ENCODE results near the gene PKNOX2. TPM values are rescaled to one million over a fixed set of nuclear protein-coding genes. Genes with fewer than 3 reads are reported as not detected.
A peak's percentile ranks its signal among the peaks of the same experiment; 100 is the strongest.
"Not testable (repeated sequence)": the region's sequence is repeated elsewhere in the genome, so short reads cannot be mapped to it uniquely, and the experiment has no call there.

Gene PKNOX2
- polyA plus RNA-seq, 3 donors: 11.6 to 14.9 (median 12.0) TPM

GRCh38 chr11:125201525-125202141, 37.1 kb downstream of the PKNOX2 start:
- peak in 1 of 3 donors; percentile 56 for DNase-seq (ENCODE audit: low read depth in 3 of 3, low spot score in 2 of 3)

- DNase-seq (ENCODE audit: low read depth in 3 of 3, low spot score in 2 of 3): no peak
Measured at GRCh38 chr11:125202362-125202880, 37.9 kb downstream of the PKNOX2 start.

- DNase-seq (ENCODE audit: low read depth in 3 of 3, low spot score in 2 of 3): no peak
Measured at GRCh38 chr11:125202977-125203376, 38.4 kb downstream of the PKNOX2 start.

DNA sequence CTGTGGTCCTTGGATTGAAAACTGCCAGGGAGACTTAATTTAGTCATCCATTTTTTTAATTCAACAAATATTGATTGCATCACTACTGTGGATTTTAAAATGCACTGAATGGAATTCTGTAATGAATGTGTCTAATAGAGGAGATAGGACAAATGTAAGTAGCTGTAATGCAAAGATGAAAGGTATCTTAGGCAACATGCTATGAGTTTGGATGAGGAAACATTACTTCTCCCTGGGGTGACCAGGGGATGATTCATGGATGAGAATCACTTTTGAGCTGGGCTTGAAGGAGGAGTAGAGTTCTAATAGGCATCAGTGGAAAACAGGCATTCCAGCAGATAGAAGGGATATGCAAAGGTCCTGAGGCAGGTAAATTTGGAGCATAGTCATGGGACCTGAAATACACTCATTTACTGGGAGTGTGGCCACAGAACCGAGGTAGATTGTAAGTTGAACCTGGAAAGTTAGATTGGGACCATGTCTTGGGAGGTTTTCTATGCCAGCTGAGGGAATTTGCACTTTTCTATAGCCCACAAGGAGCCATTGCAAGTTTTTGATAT, 43.4 kb downstream of the PKNOX2 start:
- no peak for DNase-seq (ENCODE audit: low read depth in 3 of 3, low spot score in 2 of 3)

- no peak for DNase-seq (ENCODE audit: low read depth in 3 of 3, low spot score in 2 of 3)
Measured at GRCh38 chr11:125210066-125210465, 45.5 kb downstream of the PKNOX2 start.

DNA sequence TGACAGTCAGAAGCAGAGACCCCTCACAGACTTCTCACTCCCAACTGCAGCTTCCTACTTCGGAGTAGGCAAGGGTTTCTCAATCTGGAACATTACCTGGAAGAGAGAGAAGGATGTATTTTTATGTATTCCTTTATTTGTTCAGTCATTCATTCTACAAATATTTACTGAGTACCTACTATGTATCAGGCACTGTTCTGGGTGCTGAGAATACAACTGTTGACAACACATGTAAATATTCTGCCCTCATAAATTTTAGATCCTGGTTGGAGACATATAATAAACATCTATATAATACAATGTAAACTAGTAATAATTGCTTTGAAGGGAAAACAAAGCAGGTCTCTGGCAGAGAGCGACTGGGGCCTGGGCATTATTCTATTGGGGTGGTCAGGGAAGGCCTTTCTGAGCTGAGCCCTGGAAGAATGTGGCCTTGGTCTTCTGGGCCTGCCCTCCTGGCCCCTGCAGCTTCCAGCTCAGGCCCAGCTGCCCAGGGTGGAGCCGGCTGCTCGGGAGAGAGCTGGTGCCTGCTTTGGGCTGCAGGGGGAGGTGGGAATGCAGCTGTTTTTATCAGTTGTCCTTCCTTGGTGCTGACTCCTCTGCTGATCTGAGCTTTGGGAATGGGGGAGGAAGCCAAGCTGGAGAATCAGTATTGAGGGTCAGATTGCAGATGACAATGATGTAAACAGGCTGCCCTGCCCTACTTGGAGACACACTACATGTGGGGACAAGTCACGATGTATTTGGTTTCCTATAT, 46.8 kb downstream of the PKNOX2 start:
- no peak for DNase-seq (ENCODE audit: low read depth in 3 of 3, low spot score in 2 of 3)

DNA sequence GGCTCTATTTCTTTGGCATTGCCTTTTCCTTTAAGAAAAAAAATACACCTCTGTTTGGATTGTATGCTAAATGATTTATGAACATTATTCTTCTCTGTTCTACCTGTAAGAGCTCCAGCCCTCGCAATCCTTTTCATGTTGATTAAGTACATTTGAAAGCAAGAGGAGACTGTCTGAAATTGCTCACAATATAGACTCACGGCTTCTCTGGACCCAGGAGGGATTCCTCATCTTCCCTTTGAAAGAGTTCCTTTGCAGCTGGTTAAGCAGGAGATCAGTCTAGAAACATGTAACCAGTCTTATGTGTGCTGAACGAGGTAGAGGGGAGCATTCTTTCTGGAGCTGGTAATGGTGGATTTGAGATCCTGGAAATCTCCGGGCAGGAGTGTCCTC, 47.4 kb downstream of the PKNOX2 start:
- no peak for DNase-seq (ENCODE audit: low read depth in 3 of 3, low spot score in 2 of 3)

DNA sequence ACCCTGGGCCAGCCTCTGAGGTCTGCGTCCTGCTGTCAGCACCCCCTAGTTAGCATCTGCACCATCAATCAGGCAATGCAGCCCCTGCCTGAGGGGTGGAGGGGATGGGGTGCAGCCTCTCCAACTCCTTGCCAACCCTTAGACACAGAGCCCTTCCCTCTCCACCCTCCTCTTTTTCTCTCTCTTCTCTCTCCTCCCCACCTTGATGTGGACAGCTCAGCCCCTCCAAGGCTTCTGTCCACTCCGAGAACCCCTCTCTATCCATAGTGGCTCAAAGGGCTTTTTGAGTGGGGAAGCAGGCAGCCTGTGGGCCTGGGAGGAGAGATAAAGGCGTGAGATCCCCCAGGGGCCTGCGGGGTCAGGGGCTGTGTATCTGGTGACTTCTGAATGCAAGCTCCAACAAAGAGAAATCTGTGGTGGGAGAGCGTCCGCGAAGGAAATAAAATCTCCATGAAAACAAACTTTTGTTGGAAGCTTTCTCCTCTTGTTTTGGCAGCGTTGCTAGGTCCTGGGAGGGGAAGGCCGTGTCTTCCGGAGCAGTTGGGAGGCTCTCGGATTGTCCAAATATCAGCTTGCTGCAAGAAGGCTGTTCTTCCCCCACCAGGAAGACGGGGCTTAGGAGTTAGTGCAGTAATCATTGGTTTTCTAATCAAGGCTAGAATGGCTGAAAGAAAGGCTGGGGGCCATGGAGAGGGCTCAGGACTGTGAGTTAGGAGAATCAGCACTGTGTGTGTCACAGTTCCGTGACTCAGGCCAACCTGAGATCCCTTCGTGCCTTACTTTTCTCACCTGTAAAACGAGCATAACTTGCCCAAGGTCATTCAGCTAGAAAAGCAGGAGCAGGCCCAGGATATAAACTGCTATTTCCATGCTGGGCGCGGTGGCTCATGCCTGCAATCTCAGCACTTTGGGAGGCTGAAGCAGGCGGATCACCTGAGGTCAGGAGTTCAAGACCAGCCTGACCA, 50.3 kb downstream of the PKNOX2 start:
- peak in 1 of 3 donors; percentile 53 for DNase-seq (ENCODE audit: low read depth in 3 of 3, low spot score in 2 of 3)

- DNase-seq (ENCODE audit: low read depth in 3 of 3, low spot score in 2 of 3): no peak
Measured at GRCh38 chr11:125215976-125216375, 51.4 kb downstream of the PKNOX2 start.

DNA sequence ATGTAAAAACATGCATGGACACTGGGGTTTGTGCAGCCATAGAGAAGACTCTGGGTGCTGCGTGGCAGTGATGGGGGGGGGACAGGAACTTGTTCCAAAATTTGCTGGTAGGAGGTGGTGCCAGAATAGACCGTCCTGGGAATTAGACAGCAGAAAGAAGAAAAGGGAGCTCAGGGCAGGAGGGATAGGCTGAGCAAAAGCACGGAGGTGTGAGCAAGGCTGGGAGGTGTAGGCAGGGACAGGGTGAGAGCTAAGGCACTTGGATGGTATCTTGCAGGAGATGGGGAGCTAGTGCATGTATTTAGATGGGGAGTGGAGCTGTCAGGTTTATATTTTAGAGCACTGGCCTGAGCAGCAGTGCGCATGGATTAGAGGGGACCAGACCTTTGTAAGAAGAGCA, 53.8 kb downstream of the PKNOX2 start:
- no peak for DNase-seq (ENCODE audit: low read depth in 3 of 3, low spot score in 2 of 3)

DNA sequence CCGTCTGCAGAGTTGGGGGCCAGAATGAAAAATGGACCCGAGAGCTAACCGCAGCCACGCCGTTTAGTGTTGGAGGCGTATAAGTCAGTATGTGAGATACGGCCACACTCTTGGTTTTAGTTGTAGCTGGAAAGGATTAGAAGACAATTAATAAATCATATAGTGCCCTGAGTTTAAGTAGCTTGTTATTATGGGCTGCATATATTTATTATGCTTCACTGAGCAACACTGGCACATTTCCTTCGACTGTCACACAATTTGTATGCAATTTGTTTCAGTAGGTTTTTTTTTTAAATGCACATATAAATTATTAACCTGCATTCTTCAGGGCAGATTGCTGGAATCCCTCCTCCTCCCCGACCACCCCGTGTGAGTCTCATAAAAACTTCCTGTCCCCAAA, 56.9 kb downstream of the PKNOX2 start:
- DNase-seq (ENCODE audit: low read depth in 3 of 3, low spot score in 2 of 3): no peak

- no peak for DNase-seq (ENCODE audit: low read depth in 3 of 3, low spot score in 2 of 3)
Measured at GRCh38 chr11:125222494-125222893, 57.9 kb downstream of the PKNOX2 start.

DNA sequence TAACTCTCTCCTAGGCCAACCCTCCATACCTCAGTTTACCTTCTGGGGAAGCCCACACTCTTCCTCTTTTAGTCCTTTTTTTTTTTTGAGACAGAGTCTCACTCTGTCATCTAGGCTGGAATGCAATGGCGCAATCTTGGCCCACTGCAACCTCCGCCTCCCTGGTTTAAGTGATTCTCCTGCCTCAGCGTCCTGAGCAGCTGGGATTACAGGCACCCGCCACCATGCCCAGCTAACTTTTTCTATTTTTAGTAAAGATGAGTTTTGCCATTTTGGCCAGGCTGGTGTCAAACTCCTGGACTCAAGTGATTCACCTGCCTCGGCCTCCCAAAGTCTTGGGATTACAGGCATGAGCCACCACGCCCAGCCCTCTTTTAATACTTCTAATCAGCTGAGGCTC, 58.6 kb downstream of the PKNOX2 start:
- not testable (repeated sequence) for DNase-seq (ENCODE audit: low read depth in 3 of 3, low spot score in 2 of 3)

DNA sequence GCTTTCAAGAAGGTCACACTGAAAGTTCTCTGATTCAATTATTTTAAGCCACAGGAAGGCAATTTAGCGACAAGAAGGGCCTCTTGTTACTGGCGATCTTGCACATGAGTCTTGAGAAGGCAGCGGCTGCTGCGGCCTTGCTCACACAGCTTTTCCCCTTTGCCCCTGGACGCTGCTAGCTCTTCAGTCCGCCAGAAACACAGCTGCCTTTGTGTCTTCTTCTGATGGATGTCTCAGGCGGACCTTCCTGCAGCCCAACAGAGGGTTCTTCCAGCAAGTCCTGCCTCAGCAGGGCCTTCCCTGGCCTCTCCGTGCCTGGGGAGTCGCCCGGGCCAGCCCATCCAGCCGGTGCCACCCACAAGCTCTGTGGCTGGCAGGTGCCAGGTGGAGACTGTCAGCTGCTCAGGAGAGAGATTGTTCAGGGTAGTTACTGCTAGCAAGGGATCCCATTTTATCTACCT, 59.4 kb downstream of the PKNOX2 start:
- DNase-seq (ENCODE audit: low read depth in 3 of 3, low spot score in 2 of 3): no peak

GRCh38 chr11:125224391-125225021, 60.0 kb downstream of the PKNOX2 start:
- DNase-seq (ENCODE audit: low read depth in 3 of 3, low spot score in 2 of 3): no peak

- DNase-seq (ENCODE audit: low read depth in 3 of 3, low spot score in 2 of 3): no peak
Measured at GRCh38 chr11:125225401-125225800, 60.9 kb downstream of the PKNOX2 start.

GRCh38 chr11:125226031-125226430, 61.5 kb downstream of the PKNOX2 start:
- no peak for DNase-seq (ENCODE audit: low read depth in 3 of 3, low spot score in 2 of 3)

DNA sequence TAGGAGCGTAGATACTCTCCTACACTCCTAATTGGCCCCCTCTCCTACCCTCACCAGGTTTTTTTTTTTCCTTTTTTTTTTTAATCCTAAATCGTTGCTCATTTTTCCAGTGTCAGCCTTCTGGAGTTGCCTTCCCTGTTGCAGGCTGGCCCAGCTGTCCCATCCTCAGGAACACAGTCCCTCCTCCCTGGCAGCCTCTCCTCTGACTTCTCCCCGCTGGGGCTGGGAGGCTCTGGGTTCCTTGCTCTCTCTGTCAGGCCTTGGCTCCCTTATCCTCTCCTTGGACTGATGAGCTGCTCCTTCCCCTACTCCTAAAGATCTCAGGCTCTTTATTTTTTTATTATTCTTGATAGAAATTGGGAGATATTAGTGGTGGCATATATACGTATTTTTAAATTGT, 62.2 kb downstream of the PKNOX2 start:
- DNase-seq (ENCODE audit: low read depth in 3 of 3, low spot score in 2 of 3): no peak

- no peak for DNase-seq (ENCODE audit: low read depth in 3 of 3, low spot score in 2 of 3)
Measured at GRCh38 chr11:125227151-125227550, 62.6 kb downstream of the PKNOX2 start.

GRCh38 chr11:125228445-125228844, 63.9 kb downstream of the PKNOX2 start:
- no peak for DNase-seq (ENCODE audit: low read depth in 3 of 3, low spot score in 2 of 3)

Data from right renal cortex interstitium (tissue), 3 donors.